ENCODE results near the gene FRMPD2.
"Not testable (repeated sequence)": the region's sequence is repeated elsewhere in the genome, so short reads cannot be mapped to it uniquely, and the experiment has no call there.

Gene FRMPD2

GRCh38 chr10:48197236-48197899, 77.1 kb downstream of the FRMPD2 start:
- no peak for DNase-seq (ENCODE audit: low read depth)

DNA sequence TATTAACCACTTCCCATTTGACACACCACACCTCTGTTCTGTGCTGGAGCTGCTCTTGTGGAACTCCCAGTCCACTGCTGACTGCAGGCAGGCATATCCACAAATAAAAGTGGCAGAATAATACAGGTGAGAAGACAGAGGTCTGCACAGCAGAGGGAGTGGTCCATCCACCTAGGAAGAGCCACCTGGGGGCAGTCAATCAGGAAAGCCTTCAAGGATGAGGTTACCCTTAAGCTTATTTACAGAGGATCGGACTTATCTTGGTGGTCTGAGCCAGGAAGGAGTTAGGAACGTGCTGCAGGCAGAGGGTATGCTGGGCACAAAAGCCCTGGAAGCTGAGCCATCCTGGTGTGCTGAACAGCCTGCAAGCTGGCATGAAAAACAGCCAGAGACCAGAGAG, 78.7 kb downstream of the FRMPD2 start:
- no peak for DNase-seq (ENCODE audit: low read depth)

GRCh38 chr10:48194830-48195229, 79.7 kb downstream of the FRMPD2 start:
- DNase-seq (ENCODE audit: low read depth): no peak

- no peak for DNase-seq (ENCODE audit: low read depth)
Measured at GRCh38 chr10:48193556-48193955, 80.9 kb downstream of the FRMPD2 start.

DNA sequence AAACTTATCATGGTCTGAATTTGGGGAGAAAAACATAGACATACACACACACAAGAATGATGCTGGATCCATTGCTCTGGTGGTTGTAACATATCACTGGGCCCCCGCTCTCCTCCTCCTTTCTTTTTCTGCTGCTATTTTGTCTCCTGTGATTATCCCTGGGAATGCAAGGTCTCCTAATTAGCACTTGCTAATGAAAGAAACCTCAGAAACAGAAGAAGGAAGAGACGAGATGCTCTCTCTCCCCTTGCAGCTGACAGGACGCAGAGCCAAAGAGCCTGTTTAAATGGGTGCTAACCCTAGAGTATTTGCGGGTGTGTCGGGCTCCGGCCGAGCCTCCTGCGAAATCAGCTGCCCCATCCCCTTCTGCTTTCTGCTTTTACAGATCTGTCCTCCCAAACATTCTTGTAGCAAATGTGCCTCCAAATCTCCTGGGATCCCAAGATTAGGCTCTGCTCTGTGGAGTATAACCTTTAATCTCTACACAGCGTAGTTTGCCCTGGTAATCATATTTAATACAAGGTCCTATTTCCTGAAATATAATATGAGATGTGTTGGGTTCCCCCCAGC, 81.5 kb downstream of the FRMPD2 start:
- no peak for DNase-seq (ENCODE audit: low read depth)

DNA sequence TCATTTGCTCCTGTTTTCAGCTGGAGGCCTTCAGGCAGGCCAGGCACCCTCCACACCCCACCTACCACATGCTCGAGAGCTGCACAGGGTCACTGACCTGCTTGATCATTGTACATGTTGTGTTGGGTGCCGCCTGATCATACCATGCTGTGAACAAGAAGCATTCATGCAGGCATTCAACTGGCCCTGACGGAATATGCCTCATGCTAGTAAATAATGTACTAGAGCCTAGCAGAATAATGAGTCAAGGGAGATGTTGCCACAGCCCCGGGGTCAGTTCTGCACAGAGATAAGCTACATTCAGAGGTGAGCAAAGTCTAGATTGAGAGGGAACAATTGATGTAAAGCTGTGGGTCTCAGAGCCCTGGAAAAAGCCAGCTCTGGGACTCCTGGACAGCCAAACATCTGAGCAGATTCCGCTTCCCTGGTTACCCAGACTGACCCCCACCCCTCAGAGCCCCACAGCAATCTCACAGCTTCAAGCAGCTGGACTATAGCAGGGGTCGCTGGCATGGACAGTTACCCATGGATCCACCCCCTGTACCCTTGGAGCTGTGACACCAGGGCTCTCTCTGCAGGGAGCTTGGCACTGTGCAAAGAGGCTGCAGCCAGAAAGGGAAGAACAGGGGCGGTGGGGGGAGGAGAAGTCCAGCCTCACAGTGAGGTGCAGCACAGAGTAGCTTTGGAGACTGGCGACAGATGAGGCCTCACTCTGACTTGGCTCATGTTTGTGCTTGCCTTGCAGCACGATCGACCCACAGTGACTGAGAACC, 86.6 kb downstream of the FRMPD2 start:
- no peak for DNase-seq (ENCODE audit: low read depth)

DNA sequence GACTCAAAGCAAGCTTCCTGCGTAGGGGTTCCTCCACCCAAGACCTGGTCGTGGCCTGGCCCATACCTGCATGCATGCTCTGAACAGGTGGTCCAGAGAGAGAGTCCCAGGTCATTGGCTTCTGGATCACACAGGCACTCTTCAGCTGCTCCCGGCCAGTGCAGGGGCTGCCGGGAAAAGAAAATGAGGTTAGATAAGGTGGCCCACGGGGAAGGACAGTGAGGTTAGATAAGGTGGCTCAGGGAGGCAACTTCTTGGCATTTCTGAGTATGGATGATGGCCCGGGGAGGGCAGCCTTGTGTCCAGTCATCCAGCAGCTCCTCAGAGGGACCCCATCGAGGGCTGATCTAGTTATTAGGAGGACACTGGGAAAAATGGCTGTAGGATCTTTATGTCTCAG, 87.4 kb downstream of the FRMPD2 start:
- no peak for DNase-seq (ENCODE audit: low read depth)

DNA sequence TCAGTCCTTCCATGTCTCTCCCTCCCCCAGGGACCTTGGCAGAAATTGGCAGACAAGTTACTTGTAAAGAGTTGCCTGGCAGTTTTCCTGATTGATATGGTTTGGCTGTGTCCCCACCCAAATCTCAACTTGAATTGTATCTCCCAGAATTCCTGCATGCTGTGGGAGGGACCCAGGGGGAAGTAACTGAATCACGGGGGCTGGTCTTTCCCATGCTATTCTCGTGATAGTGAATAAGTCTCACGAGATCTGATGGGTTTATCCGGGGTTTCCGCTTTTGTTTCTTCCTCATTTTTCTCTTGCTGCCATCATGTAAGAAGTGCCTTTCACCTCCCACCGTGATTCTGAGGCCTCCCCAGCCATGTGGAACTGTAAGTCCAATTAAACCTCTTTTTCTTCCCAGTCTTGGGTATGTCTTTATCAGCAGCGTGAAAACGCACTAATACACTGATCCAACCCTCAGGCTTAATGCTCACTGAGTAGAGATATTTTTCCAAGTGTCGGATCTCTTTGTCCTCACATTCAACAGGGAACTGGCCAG, 88.2 kb downstream of the FRMPD2 start:
- not testable (repeated sequence) for DNase-seq (ENCODE audit: low read depth)

DNA sequence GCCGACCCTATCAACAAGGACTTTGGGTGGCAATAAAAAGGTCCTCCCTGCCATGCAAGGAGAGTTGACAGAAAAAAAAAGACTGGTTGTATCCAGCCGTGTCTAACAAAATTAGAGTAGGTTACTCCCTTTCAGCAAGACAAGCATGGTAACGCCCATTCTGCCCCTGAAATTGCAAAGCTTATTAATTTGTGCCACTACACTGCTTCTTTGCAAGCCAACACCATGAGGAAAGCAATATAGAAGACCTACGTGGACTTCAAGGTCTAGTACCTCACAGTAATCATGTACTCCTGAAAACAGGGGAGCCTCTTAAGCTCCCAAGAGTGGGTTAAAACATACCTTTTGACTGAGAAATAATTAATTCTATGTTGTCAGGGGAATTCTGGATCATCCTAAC, 90.3 kb downstream of the FRMPD2 start:
- DNase-seq (ENCODE audit: low read depth): no peak

- not testable (repeated sequence) for DNase-seq (ENCODE audit: low read depth)
Measured at GRCh38 chr10:48172715-48173114, 101.8 kb downstream of the FRMPD2 start.

DNA sequence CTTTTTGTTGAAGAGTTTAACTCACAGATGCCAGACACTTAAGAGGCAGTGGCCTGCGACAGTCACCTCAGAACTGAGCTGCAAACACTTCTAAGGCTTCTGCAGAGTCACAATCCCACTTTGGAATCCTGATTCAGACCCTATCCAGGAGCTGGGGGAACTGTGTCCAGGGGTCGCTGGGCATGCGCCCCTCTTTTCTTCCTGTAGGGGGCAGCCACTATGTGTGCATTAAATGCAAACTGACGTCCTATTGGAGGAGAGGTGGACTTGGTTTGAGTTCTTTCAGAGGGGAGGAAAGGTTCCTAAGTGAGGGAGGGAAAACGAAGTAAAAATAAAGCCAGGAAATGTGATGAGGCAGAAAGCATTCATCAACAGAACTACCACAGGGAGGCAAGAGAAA, 113.8 kb downstream of the FRMPD2 start:
- not testable (repeated sequence) for DNase-seq (ENCODE audit: low read depth)

DNA sequence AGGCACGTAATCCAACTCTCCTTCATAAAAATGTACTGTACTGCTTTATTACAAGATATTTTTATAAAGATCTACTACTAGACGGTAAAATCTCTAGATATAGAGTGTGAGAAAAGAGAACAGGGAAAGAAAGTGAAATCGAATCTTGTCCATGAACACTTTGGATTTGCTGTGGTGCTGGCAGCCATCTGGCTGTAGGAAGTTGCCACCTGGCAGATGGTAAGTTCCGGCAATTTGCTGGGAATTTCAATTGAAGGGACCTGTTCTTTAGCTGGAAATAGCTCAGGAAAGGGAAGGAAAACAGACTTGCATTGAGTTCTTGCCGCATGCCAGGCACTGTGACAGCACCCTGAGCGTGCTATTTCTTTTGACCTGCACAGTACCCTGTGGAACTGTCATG, 114.3 kb downstream of the FRMPD2 start:
- not testable (repeated sequence) for DNase-seq (ENCODE audit: low read depth)

GRCh38 chr10:48154211-48155140, 120.0 kb downstream of the FRMPD2 start:
- DNase-seq (ENCODE audit: low read depth): not testable (repeated sequence)

DNA sequence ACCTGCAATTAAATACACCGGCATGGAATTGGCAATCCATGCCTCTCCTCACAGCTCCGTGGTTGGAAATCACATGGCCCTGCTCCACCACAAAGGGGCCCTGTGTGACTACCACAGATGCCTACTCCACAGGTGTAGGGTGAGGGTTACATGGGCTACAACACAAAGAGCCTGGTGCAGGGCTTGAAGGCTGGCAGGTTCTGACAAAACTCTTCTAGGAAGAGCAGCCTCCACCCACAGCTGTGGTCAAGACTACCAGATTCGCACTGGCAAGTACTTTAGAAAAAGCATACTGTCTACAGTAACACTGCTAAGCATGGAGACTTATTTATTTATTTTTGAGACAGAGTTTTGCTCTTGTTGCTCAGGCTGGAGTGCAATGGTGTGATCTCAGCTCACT, 126.9 kb downstream of the FRMPD2 start:
- DNase-seq (ENCODE audit: low read depth): not testable (repeated sequence)

GRCh38 chr10:48143721-48144642, 130.5 kb downstream of the FRMPD2 start:
- DNase-seq (ENCODE audit: low read depth): not testable (repeated sequence)

GRCh38 chr10:48140949-48141348, 133.5 kb downstream of the FRMPD2 start:
- not testable (repeated sequence) for DNase-seq (ENCODE audit: low read depth)

DNA sequence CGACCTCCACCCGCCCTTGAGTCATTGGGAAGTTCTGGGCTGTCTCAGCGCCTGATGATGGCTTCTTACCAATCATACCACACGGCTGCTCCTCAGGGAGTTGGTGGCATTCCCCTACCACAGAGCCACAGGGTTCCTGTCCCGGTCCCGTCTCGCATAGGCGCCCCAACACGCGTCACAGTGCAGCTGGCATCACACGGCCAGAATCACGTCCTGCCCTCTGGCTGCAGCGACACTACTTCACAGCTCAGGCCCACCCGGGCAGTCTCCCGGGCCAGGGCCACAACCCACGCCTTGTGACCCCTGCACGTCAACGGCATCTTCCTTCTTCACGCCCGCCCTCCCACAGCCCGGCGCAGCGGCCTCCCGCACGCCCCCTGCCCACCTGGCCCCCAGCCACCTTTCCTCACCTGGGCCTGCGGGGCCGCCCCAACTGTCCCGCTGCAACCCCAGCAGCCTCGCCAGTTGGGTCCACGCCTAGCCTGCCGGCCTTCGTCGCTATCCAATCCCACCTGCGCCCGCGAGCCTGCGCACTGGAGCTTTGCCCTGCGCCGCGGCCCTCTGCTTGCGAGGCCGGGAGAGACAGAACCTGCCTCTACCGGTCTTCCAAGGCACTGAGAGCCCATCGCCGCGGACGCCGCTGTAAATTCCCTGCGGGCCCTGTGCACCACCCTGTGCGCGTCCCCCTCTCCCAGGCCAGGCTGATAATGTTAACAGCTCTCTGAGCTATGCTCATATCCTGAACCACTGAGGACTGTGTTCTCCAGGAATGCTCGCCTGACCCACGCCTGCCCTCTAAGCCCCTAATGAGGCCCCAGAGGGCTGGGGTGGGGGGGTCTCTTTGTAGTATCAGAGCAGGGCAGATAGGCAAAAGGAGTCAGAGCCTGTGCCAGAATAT, 134.3 kb downstream of the FRMPD2 start:
- DNase-seq (ENCODE audit: low read depth): not testable (repeated sequence)

- DNase-seq (ENCODE audit: low read depth): not testable (repeated sequence)
Measured at GRCh38 chr10:48128954-48129353, 145.5 kb downstream of the FRMPD2 start.

GRCh38 chr10:48126251-48126650, 148.2 kb downstream of the FRMPD2 start:
- not testable (repeated sequence) for DNase-seq (ENCODE audit: low read depth)

DNA sequence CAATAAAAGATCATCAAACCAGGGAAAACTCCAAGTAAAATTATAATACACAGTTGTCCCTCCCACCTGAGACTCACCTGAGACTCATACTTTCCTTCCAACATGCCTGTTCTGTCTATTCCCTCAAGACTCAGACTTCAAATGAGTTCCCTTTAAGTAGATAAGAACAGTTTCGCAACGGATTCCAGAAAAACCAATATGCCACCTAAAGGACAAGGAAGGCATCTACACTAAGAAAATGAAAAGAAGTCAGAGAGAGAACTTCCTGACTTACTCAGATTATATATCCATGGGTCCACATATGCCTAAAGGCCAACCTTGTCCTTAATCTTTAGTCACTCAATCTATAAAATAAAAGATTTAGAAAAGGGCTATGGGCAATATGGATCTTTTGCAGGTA, 148.9 kb downstream of the FRMPD2 start:
- DNase-seq (ENCODE audit: low read depth): not testable (repeated sequence)

All from fibroblast of the conjunctiva (primary cell).